HG03103 (cell line): ENCODE results near the gene ATAD3C.
A peak's percentile ranks its signal among the peaks of the same experiment; 100 is the strongest.
"Not testable (repeated sequence)": the region's sequence is repeated elsewhere in the genome, so short reads cannot be mapped to it uniquely, and the experiment has no call there.

Source experiments
- ATAC-seq: cut with Tn5 transposase; IDR thresholded peaks from one replicate; pipeline ENCODE4 v1.9.1; 2021; ENCODE audit warnings: low read depth; ENCODE audit not compliant: unreplicated experiment

ATAD3C gene

GRCh38 chr1:1494311-1494710, 44.8 kb downstream of the ATAD3C start:
- ATAC-seq = not testable (repeated sequence)

- ATAC-seq = not testable (repeated sequence)
These were observed 46.0 kb downstream of the ATAD3C start for GRCh38 chr1:1495461-1495975.

GRCh38 chr1:1504777-1505365, 55.4 kb downstream of the ATAD3C start:
- ATAC-seq = not testable (repeated sequence)

- ATAC-seq = not testable (repeated sequence)
These were observed 55.9 kb downstream of the ATAD3C start for GRCh38 chr1:1505366-1505798.

- ATAC-seq = not testable (repeated sequence)
These were observed 56.3 kb downstream of the ATAD3C start for GRCh38 chr1:1505801-1506200.

GRCh38 chr1:1507305-1507704, 57.8 kb downstream of the ATAD3C start:
- no peak for ATAC-seq

- not testable (repeated sequence) for ATAC-seq
These were observed 59.4 kb downstream of the ATAD3C start for GRCh38 chr1:1508775-1509464.

GRCh38 chr1:1509465-1509850, 60.0 kb downstream of the ATAD3C start:
- not testable (repeated sequence) for ATAC-seq

- no peak for ATAC-seq
These were observed 61.5 kb downstream of the ATAD3C start for GRCh38 chr1:1510912-1511532.

- ATAC-seq = peak; percentile 62
These were observed 62.2 kb downstream of the ATAD3C start, which contains the start of gene ATAD3A for GRCh38 chr1:1511533-1512285. Gene ATAD3A, plus strand, starts transcription at chr1:1512162. Its CDS starts 107 bp downstream, at chr1:1512269.

- not testable (repeated sequence) for ATAC-seq
These were observed 62.9 kb downstream of the ATAD3C start for GRCh38 chr1:1512425-1512824.

GRCh38 chr1:1513675-1514074, 64.2 kb downstream of the ATAD3C start:
- not testable (repeated sequence) for ATAC-seq

GRCh38 chr1:1514376-1514775, 64.9 kb downstream of the ATAD3C start:
- ATAC-seq = not testable (repeated sequence)

GRCh38 chr1:1516923-1517322, 67.4 kb downstream of the ATAD3C start:
- ATAC-seq = not testable (repeated sequence)

- ATAC-seq = no peak
These were observed 68.6 kb downstream of the ATAD3C start for GRCh38 chr1:1517973-1518620.

GRCh38 chr1:1518621-1519007, 69.1 kb downstream of the ATAD3C start:
- ATAC-seq = not testable (repeated sequence)
